Thoracic aorta (tissue), 2 donors: Measurements from ENCODE around the gene FAM151A. TPM values are rescaled to one million over a fixed set of nuclear protein-coding genes. Genes with fewer than 3 reads are reported as not detected.

ENCODE experiments used
- ATAC-seq: fragments of 150-250 bp; one replicate; pipeline ENCODE4 v1.8.0; 2017; ENCODE audit warnings: low read depth; ENCODE audit not compliant: insufficient number of reproducible peaks, low FRiP score
- DNase-seq: peaks from one replicate; pipeline ENCODE4 v3.0.0-alpha.2; 2020; ENCODE audit warnings: low spot score
- H3K27ac ChIP-seq, 2 donors: fragments of 200-600 bp; sonication (generic); 1 replicate in 1 of 2; 2 replicates in 1 of 2; pipeline ENCODE4 v1.5.1; 2016; ENCODE audit warnings: mild to moderate bottlenecking in 2 of 2, moderate library complexity in 2 of 2
- H3K27me3 ChIP-seq: fragments of 200-600 bp; sonication (generic); replicated peaks from 2 replicates; pipeline ENCODE4 v1.6.0; 2016; ENCODE audit warnings: mild to moderate bottlenecking; ENCODE audit not compliant: insufficient read depth
- H3K36me3 ChIP-seq: fragments of 200-600 bp; sonication (generic); one replicate; pipeline ENCODE4 v1.5.1; 2016
- H3K4me1 ChIP-seq, 2 donors: fragments of 200-600 bp; sonication (generic); 1 replicate in 1 of 2; 2 replicates in 1 of 2; pipeline versions ENCODE4 v1.5.1 to v1.6.0; 2016; ENCODE audit warnings: low read depth in 2 of 2, mild to moderate bottlenecking in 1 of 2; ENCODE audit not compliant: control insufficient read depth in 1 of 2
- H3K4me3 ChIP-seq: fragments of 200-600 bp; sonication (generic); 2 replicates; pipeline ENCODE4 v1.5.1; 2016; ENCODE audit warnings: mild to moderate bottlenecking
- H3K9me3 ChIP-seq: fragments of 200-600 bp; sonication (generic); 2 replicates; pipeline ENCODE4 v1.5.1; 2016
- total RNA-seq, 2 donors: library from RNA; depleted of rRNA; stranded (reverse); fragments of >200 nt; gene quantifications; one replicate each; pipeline versions ENCODE4 v1.1.0 to v1.2.3, GENCODE V29; 2016
- TF ChIP-seq, protein P1 (sequence below): fragments of 200-600 bp; sonication (generic); IDR thresholded peaks from one replicate; pipeline ENCODE4 v1.5.1; 2019; ENCODE audit warnings: antibody characterized with exemption

FAM151A gene
- total RNA-seq, 2 donors from 2014 or later: not detected

DNA sequence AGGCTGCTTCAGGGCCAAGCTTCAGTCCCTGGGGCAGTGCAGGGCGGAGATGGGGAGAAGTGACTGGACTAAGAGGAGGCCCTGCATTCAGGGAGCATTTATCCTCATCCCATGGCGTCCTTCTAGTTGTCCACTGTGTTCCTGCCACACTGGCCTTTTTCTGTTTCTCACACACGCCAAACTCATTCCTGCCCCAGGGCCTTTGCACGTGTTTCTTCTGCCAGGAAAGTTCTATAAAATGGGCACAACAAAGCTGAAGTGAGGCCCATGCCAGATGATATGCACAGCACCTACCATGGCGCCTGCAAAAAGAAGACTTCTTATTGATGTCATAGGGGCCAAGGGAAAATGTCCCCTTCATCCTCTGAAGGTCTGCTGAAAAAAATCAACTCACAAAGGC, 42.5 kb upstream of the FAM151A start:
- H3K4me3 ChIP-seq: no peak overlapping the region
- no peak for ATAC-seq

GRCh38 chr1:54664364-54664763, 41.0 kb upstream of the FAM151A start:
- Histone ChIP-seq H3K27ac (no peak overlapping the region), H3K36me3 (peaks cover 3% of the 10 kb centered on the region), H3K4me3 (no peak overlapping the region), H3K4me1 (no peaks in the 10 kb centered on the region), H3K9me3 (no peaks in the 10 kb centered on the region), H3K27me3 (no peaks in the 10 kb centered on the region)
- no peak for DNase-seq
- no peak for ATAC-seq
- TF ChIP-seq, protein P1, sequence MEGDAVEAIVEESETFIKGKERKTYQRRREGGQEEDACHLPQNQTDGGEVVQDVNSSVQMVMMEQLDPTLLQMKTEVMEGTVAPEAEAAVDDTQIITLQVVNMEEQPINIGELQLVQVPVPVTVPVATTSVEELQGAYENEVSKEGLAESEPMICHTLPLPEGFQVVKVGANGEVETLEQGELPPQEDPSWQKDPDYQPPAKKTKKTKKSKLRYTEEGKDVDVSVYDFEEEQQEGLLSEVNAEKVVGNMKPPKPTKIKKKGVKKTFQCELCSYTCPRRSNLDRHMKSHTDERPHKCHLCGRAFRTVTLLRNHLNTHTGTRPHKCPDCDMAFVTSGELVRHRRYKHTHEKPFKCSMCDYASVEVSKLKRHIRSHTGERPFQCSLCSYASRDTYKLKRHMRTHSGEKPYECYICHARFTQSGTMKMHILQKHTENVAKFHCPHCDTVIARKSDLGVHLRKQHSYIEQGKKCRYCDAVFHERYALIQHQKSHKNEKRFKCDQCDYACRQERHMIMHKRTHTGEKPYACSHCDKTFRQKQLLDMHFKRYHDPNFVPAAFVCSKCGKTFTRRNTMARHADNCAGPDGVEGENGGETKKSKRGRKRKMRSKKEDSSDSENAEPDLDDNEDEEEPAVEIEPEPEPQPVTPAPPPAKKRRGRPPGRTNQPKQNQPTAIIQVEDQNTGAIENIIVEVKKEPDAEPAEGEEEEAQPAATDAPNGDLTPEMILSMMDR: no peak

More for the DNA sequence above, 42.5 kb upstream of the FAM151A start:
- Histone ChIP-seq H3K27ac (no peak overlapping the region), H3K9me3 (no peaks in the 10 kb centered on the region), H3K36me3 (no peaks in the 10 kb centered on the region), H3K27me3 (no peaks in the 10 kb centered on the region), H3K4me1 (no peaks in the 10 kb centered on the region)
- TF ChIP-seq, protein P1: no peak
- DNase-seq: no peak

DNA sequence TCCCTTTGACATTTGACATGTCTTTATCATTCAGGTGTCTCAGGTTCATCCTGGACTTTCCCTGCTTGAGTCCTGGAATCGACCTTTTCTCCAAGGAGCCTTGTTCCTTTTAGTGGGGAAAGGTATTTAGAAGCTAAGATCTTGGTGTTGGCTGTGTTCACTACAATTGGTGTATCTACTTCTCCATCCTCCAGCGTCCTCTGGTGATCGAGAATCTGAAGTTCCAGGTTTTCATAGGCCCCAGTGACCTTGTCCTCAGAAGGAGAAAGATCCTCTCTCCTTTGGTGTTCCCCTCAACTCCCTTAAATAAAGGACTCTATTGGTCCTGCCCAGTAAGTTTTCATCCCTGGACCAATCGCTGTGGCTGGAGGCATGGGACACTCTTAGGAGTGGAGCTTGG, 40.4 kb upstream of the FAM151A start:
- Histone ChIP-seq H3K4me1 (no peaks in the 10 kb centered on the region), H3K36me3 (peaks cover 4% of the 10 kb centered on the region)
- no peak for DNase-seq

GRCh38 chr1:54658164-54658913, 35.0 kb upstream of the FAM151A start:
- no peaks in the 10 kb centered on the region for H3K27me3 ChIP-seq

More for the DNA sequence above, 40.4 kb upstream of the FAM151A start:
- ATAC-seq: no peak
- H3K9me3 ChIP-seq: no peaks in the 10 kb centered on the region
- H3K27ac ChIP-seq: no peak overlapping the region
- H3K27me3 ChIP-seq: no peaks in the 10 kb centered on the region
- H3K4me3 ChIP-seq: no peak overlapping the region
- TF ChIP-seq, protein P1: no peak

DNA sequence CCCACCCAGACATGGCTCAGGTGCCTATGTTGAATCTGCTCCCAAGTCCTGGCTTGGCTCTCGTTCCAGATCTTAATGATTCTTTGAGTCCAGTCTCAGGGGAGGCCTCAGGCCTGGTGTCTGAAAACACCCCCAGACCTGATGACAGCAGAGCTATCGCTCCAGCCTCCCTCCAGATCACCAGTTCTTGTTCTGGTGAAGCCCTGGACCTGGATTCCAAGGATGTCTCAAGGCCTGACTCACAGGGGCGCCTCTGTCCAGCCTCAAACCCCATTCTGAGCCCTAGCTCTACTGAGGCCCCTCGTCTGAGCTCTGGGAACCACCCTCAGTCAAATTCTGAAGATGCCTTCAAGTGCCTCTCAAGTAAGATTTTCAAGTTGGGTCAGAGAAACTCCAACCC, 29.7 kb upstream of the FAM151A start:
- no peak for DNase-seq
- no peaks in the 10 kb centered on the region for H3K36me3 ChIP-seq
- peaks cover 0 to 3% of the 10 kb centered on the region in 2 donors for H3K4me1 ChIP-seq
- TF ChIP-seq, protein P1: no peak
- no peak overlapping the region for H3K27ac ChIP-seq
- no peaks in the 10 kb centered on the region for H3K27me3 ChIP-seq
- no peak for ATAC-seq
- H3K9me3 ChIP-seq: peaks cover 2% of the 10 kb centered on the region
- no peak overlapping the region for H3K4me3 ChIP-seq

More at GRCh38 chr1:54658164-54658913, 35.0 kb upstream of the FAM151A start:
- TF ChIP-seq, protein P1: no peak
- H3K4me3 ChIP-seq: no peak overlapping the region
- H3K27ac ChIP-seq: no peak overlapping the region
- H3K36me3 ChIP-seq: peaks cover 4% of the 10 kb centered on the region
- no peak for ATAC-seq
- peaks cover 4% of the 10 kb centered on the region for H3K9me3 ChIP-seq
- DNase-seq: no peak
- no peaks in the 10 kb centered on the region for H3K4me1 ChIP-seq
